Left ventricle myocardium inferior (tissue), 1 donor: ENCODE results near the gene STOML1. TPM values are rescaled to one million over a fixed set of nuclear protein-coding genes. Genes with fewer than 3 reads are reported as not detected.

Source experiments
- DNase-seq: peaks from one replicate; pipeline ENCODE4 v3.0.0-alpha.2; 2020
- H3K27ac ChIP-seq: fragments of 200-600 bp; replicated peaks from 2 replicates; pipeline ENCODE4 v1.8.0; 2021
- H3K27me3 ChIP-seq: fragments of 200-600 bp; 2 replicates; pipeline ENCODE4 v1.8.0; 2021; ENCODE audit warnings: low read depth
- H3K36me3 ChIP-seq: fragments of 200-600 bp; 2 replicates; pipeline ENCODE4 v1.8.0; 2021
- H3K4me1 ChIP-seq: fragments of 200-600 bp; 2 replicates; pipeline ENCODE4 v1.8.0; 2021
- H3K4me3 ChIP-seq: fragments of 200-600 bp; 2 replicates; pipeline ENCODE4 v1.8.0; 2021; ENCODE audit warnings: mild to moderate bottlenecking, moderate library complexity
- H3K9me3 ChIP-seq: fragments of 200-600 bp; replicated peaks from 2 replicates; pipeline ENCODE4 v1.8.0; 2021
- CTCF ChIP-seq: fragments of 200-600 bp; IDR thresholded peaks from 2 replicates; pipeline ENCODE4 v1.8.0; 2021; ENCODE audit warnings: antibody characterized with exemption, mild to moderate bottlenecking, borderline replicate concordance
- intact Hi-C: fragments of 100-400 bp; cut with micrococcal nuclease; formaldehyde crosslinking; loops from one replicate; pipeline ENCODE4 v1.11.0; 2022
- long read RNA-seq: library from polyadenylated mRNA; unstranded; transcript quantifications from one replicate; pipeline ENCODE4 v2.0.0, GENCODE V29; 2021
- total RNA-seq: library from RNA; stranded (reverse); fragmentation: NEBNext Ultra II Directional; extraction: Animal tissue kit (Norgen Biotek cat#: 25700); gene quantifications from one replicate; pipeline ENCODE4 v1.2.1, GENCODE V29; 2021
- donor health status: DM: no; HTN: yes; CAD: no; lungs with severe emphysema.

STOML1 gene, protein sequence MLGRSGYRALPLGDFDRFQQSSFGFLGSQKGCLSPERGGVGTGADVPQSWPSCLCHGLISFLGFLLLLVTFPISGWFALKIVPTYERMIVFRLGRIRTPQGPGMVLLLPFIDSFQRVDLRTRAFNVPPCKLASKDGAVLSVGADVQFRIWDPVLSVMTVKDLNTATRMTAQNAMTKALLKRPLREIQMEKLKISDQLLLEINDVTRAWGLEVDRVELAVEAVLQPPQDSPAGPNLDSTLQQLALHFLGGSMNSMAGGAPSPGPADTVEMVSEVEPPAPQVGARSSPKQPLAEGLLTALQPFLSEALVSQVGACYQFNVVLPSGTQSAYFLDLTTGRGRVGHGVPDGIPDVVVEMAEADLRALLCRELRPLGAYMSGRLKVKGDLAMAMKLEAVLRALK
- total RNA-seq, result 26.1 TPM
- long read RNA-seq, full-length matches to known transcripts, result 47 of 65 reads
- long read RNA-seq, partial matches to known transcripts, result 0 of 65 reads
- long read RNA-seq, other reads (novel, unspliced or antisense), result 18 of 65 reads

- H3K36me3 ChIP-seq, result peaks cover 15% of the 10 kb centered on the region
- H3K4me3 ChIP-seq, result peak within 1 kb of the TSS; percentile 98
- H3K9me3 ChIP-seq, result no peaks in the 10 kb centered on the region
- no peaks in the 10 kb centered on the region for H3K27me3 ChIP-seq
- H3K27ac ChIP-seq, result peak within 1 kb of the TSS; percentile 100
- H3K4me1 ChIP-seq, result peaks cover 95% of the 10 kb centered on the region
- intact Hi-C loops, result no loop called here
- peak; percentile 95 for DNase-seq
- TF ChIP-seq CTCF, result peak; percentile 98
Measured at GRCh38 chr15:73991726-73992593, at the start of gene STOML1. Gene STOML1 (minus strand): TSS chr15:73992295. CDS start chr15:73992223, 72 bp downstream.

DNA sequence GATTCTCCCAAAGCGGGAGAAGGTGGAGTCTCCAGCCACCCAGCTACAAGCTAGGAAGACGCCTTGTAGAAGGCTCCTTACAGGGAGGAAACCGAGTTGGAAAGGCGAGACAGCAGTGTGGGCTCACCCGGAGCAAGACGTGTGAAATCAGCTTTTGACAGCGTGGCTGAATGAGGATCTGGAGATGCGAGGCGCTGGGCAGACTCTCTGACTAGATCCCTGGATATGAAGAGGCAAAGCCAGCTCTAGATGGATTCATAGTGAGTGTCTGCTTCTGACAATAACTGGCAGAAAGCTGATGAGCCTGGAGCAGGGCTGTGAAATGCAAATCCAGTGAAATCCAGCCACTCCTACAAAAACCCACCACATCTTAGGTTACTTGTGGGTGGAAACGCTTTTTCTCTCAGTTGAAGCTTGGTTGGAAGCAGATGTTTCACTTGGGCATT is 49.2 kb upstream of the STOML1 start:
- Histone ChIP-seq H3K9me3 (no peaks in the 10 kb centered on the region), H3K27ac (peak overlapping the region; percentile 72), H3K4me1 (peaks cover 81% of the 10 kb centered on the region), H3K27me3 (no peaks in the 10 kb centered on the region), H3K36me3 (peaks cover 35% of the 10 kb centered on the region), H3K4me3 (no peak overlapping the region)
- no peak for TF ChIP-seq CTCF
- intact Hi-C loops, result no loop called here
- DNase-seq, result no peak

GRCh38 chr15:74040109-74040850 is 48.2 kb upstream of the STOML1 start:
- peaks cover 81% of the 10 kb centered on the region for H3K4me1 ChIP-seq
- TF ChIP-seq CTCF, result no peak
- H3K27me3 ChIP-seq, result no peaks in the 10 kb centered on the region
- H3K36me3 ChIP-seq, result peaks cover 46% of the 10 kb centered on the region
- H3K27ac ChIP-seq, result peak overlapping the region; percentile 72
- DNase-seq, result peak; percentile 48
- H3K4me3 ChIP-seq, result no peak overlapping the region
- intact Hi-C loops, result no loop called here
- H3K9me3 ChIP-seq, result no peaks in the 10 kb centered on the region

GRCh38 chr15:74039656-74040010 is 47.5 kb upstream of the STOML1 start:
- Histone ChIP-seq H3K36me3 (peaks cover 46% of the 10 kb centered on the region), H3K4me1 (peaks cover 74% of the 10 kb centered on the region), H3K9me3 (no peaks in the 10 kb centered on the region), H3K4me3 (no peak overlapping the region), H3K27ac (peak overlapping the region; percentile 72), H3K27me3 (no peaks in the 10 kb centered on the region)
- TF ChIP-seq CTCF, result no peak
- intact Hi-C loops, result no loop called here
- no peak for DNase-seq
